ENCODE measurements around the gene NTM. TPM values are rescaled to one million over a fixed set of nuclear protein-coding genes. Genes with fewer than 3 reads are reported as not detected.

The NTM gene
- total RNA-seq, 1 experiment from 2014 or later, result not detected

DNA sequence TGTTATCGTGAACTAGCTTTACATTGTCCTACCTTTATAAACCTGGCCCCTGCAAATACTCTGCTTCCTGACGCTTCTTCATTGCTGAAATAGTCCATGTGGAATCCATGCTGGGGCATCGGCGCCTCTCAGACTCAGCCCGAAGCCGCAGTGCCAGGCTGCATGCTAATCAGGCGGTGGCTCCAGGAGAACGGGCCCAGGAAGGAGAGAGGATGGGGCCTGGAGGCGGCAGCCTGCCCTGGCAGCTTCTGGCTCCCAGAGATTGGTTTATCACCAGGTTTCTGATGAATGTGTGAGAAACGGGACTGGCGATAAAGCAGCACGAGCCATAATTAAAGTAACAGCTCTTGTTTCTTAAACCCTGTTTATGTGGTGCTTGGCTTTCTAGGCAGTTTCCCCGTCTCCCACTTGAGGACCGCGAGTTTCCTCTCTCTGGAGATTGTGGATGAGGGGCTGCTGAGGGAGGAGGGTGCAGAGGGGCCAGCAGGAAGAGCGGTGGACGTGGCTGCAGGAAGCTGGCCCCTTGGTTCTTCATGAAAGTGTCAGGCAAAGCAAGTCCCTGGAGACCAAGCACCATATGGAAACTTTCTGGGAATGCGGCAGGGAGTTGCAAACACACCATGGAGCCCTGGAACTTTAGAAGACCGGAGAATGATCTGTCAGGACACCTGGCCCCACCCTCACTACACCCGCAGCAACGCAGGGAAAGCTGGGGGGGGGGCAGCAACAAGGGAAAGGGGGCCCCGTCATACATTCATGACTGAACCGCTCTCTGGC is 93.4 kb downstream of the NTM start:
- POLR2A ChIA-PET, result no interaction called here
- Histone ChIP-seq H3K27ac (ENCODE audit: low read depth, low read length) (no peak overlapping the region), H3K27me3 (ENCODE audit: insufficient read depth, low read length) (no peaks in the 10 kb centered on the region), H3K79me2 (ENCODE audit: insufficient read depth, low read length) (no peaks in the 10 kb centered on the region), H3K9me2 (ENCODE audit: insufficient read depth) (no peaks in the 10 kb centered on the region), H3K9me3 (ENCODE audit: control insufficient read depth in 1 of 2, insufficient read depth in 1 of 2, low read depth in 1 of 2, low read length in 2 of 2) (no peaks in the 10 kb centered on the region; a peak in 2 of 4 replicates), H3K4me2 (ENCODE audit: low read length) (no peak overlapping the region), H3K4me1 (ENCODE audit: control insufficient read depth in 1 of 2, insufficient read depth in 2 of 2, low read length in 2 of 2) (no peaks in the 10 kb centered on the region), H3K9ac (ENCODE audit: low read length) (no peak overlapping the region), H2AFZ (ENCODE audit: low read depth, low read length, poor library complexity, severe bottlenecking) (no peak overlapping the region), H3K4me3 (replicated peaks in 1 of 2; ENCODE audit: low read depth in 1 of 2, low read length in 2 of 2) (no peak overlapping the region), H4K20me1 (ENCODE audit: insufficient read depth) (no peaks in the 10 kb centered on the region), H3K36me3 (ENCODE audit: control insufficient read depth in 1 of 2, insufficient read depth in 2 of 2, low read length in 2 of 2) (no peaks in the 10 kb centered on the region)
- CTCF ChIA-PET, result no interaction called here
- DNase-seq (ENCODE audit: low read depth, low spot score) (no peak), ATAC-seq (no peak)
- RAD21 ChIA-PET (ENCODE audit: low non-redundant PET in 1 of 2, low total read pairs in 2 of 2, uncharacterized antibody in 2 of 2, unreplicated experiment in 2 of 2), result no interaction called here
- intact Hi-C loops (cut with micrococcal nuclease), result no loop called here
- TF ChIP-seq TCF7L2 (IDR thresholded peaks at IDR 0.05; ENCODE audit: borderline replicate concordance, extremely low read depth, insufficient read depth, insufficient read length) (no peak), SIN3A (IDR thresholded peaks at IDR 0.05; ENCODE audit: low read depth) (no peak), SRF (IDR thresholded peaks at IDR 0.05; ENCODE audit: low read depth) (no peak), RAD21 (IDR thresholded peaks at IDR 0.05; ENCODE audit: low read depth) (no peak), FOSL1 (IDR thresholded peaks at IDR 0.05; ENCODE audit: low read depth) (no peak), POLR2AphosphoS5 (IDR thresholded peaks at IDR 0.05; ENCODE audit: low read depth, low read length) (no peak), SP1 (IDR thresholded peaks at IDR 0.05; ENCODE audit: low read depth) (no peak), ZFX (IDR thresholded peaks at IDR 0.05) (no peak), CBX3 (IDR thresholded peaks at IDR 0.05; ENCODE audit: low read depth) (no peak), ZNF274 (IDR thresholded peaks at IDR 0.05; ENCODE audit: low read depth, low read length) (no peak), POLR2A (IDR thresholded peaks at IDR 0.05; ENCODE audit: borderline replicate concordance, extremely low read depth, insufficient read depth, insufficient read length) (no peak), EGR1 (IDR thresholded peaks at IDR 0.05; ENCODE audit: low read depth) (no peak), YY1 (IDR thresholded peaks at IDR 0.05; ENCODE audit: extremely low read depth, insufficient replicate concordance, low read depth, low read length) (no peak), JUND (IDR thresholded peaks at IDR 0.05) (no peak)
- TF ChIP-seq, protein P1, sequence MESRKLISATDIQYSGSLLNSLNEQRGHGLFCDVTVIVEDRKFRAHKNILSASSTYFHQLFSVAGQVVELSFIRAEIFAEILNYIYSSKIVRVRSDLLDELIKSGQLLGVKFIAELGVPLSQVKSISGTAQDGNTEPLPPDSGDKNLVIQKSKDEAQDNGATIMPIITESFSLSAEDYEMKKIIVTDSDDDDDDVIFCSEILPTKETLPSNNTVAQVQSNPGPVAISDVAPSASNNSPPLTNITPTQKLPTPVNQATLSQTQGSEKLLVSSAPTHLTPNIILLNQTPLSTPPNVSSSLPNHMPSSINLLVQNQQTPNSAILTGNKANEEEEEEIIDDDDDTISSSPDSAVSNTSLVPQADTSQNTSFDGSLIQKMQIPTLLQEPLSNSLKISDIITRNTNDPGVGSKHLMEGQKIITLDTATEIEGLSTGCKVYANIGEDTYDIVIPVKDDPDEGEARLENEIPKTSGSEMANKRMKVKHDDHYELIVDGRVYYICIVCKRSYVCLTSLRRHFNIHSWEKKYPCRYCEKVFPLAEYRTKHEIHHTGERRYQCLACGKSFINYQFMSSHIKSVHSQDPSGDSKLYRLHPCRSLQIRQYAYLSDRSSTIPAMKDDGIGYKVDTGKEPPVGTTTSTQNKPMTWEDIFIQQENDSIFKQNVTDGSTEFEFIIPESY (IDR thresholded peaks at IDR 0.05; ENCODE audit: extremely low read depth, insufficient replicate concordance, low read length), result no peak
- TF ChIP-seq, protein P2, sequence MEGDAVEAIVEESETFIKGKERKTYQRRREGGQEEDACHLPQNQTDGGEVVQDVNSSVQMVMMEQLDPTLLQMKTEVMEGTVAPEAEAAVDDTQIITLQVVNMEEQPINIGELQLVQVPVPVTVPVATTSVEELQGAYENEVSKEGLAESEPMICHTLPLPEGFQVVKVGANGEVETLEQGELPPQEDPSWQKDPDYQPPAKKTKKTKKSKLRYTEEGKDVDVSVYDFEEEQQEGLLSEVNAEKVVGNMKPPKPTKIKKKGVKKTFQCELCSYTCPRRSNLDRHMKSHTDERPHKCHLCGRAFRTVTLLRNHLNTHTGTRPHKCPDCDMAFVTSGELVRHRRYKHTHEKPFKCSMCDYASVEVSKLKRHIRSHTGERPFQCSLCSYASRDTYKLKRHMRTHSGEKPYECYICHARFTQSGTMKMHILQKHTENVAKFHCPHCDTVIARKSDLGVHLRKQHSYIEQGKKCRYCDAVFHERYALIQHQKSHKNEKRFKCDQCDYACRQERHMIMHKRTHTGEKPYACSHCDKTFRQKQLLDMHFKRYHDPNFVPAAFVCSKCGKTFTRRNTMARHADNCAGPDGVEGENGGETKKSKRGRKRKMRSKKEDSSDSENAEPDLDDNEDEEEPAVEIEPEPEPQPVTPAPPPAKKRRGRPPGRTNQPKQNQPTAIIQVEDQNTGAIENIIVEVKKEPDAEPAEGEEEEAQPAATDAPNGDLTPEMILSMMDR (IDR thresholded peaks at IDR 0.05 in 2 of 3, conservative IDR thresholded peaks at IDR 0.05 in 1 of 3; ENCODE audit: borderline replicate concordance in 1 of 3, insufficient read depth in 1 of 3, low read depth in 2 of 3, low read length in 2 of 3), result no peak
- TF ChIP-seq, protein P3, sequence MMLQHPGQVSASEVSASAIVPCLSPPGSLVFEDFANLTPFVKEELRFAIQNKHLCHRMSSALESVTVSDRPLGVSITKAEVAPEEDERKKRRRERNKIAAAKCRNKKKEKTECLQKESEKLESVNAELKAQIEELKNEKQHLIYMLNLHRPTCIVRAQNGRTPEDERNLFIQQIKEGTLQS (IDR thresholded peaks at IDR 0.05), result no peak
- TF ChIP-seq, protein P4, sequence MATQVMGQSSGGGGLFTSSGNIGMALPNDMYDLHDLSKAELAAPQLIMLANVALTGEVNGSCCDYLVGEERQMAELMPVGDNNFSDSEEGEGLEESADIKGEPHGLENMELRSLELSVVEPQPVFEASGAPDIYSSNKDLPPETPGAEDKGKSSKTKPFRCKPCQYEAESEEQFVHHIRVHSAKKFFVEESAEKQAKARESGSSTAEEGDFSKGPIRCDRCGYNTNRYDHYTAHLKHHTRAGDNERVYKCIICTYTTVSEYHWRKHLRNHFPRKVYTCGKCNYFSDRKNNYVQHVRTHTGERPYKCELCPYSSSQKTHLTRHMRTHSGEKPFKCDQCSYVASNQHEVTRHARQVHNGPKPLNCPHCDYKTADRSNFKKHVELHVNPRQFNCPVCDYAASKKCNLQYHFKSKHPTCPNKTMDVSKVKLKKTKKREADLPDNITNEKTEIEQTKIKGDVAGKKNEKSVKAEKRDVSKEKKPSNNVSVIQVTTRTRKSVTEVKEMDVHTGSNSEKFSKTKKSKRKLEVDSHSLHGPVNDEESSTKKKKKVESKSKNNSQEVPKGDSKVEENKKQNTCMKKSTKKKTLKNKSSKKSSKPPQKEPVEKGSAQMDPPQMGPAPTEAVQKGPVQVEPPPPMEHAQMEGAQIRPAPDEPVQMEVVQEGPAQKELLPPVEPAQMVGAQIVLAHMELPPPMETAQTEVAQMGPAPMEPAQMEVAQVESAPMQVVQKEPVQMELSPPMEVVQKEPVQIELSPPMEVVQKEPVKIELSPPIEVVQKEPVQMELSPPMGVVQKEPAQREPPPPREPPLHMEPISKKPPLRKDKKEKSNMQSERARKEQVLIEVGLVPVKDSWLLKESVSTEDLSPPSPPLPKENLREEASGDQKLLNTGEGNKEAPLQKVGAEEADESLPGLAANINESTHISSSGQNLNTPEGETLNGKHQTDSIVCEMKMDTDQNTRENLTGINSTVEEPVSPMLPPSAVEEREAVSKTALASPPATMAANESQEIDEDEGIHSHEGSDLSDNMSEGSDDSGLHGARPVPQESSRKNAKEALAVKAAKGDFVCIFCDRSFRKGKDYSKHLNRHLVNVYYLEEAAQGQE (IDR thresholded peaks at IDR 0.05; ENCODE audit: low read depth), result no peak
- TF ChIP-seq, protein P5, sequence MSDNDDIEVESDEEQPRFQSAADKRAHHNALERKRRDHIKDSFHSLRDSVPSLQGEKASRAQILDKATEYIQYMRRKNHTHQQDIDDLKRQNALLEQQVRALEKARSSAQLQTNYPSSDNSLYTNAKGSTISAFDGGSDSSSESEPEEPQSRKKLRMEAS (IDR thresholded peaks at IDR 0.05), result no peak
- BruUV-seq (replicated peaks), result no TSS peak

Data from HCT116 (cell line).